Cortex of kidney (tissue), 1 donor: ENCODE measurements around the gene ARHGAP28.

Experiments
- DNase-seq: peaks from one replicate; lab custom pipeline; 2025; lab: John Stamatoyannopoulos, UW

Gene ARHGAP28

GRCh38 chr18:6729247-6730091, at the start of gene ARHGAP28:
Gene ARHGAP28 (plus strand): TSS chr18:6729716. CDS start chr18:6729822, 106 bp downstream.
- no peak for DNase-seq

GRCh38 chr18:6681331-6681875, 48.1 kb upstream of the ARHGAP28 start:
- no peak for DNase-seq

GRCh38 chr18:6682437-6683111, 46.9 kb upstream of the ARHGAP28 start:
- DNase-seq: no peak

- no peak for DNase-seq
These were observed 46.2 kb upstream of the ARHGAP28 start for GRCh38 chr18:6683112-6683876.

GRCh38 chr18:6687676-6688075, 41.8 kb upstream of the ARHGAP28 start:
- DNase-seq: no peak

- DNase-seq: no peak
These were observed 20.6 kb upstream of the ARHGAP28 start for GRCh38 chr18:6708890-6709289.

- DNase-seq: no peak
These were observed 18.0 kb upstream of the ARHGAP28 start for GRCh38 chr18:6711467-6711866.

GRCh38 chr18:6712401-6712800, 17.1 kb upstream of the ARHGAP28 start:
- DNase-seq: no peak

- DNase-seq: no peak
These were observed 15.5 kb upstream of the ARHGAP28 start for GRCh38 chr18:6714010-6714409.

- no peak for DNase-seq
These were observed 11.2 kb upstream of the ARHGAP28 start for GRCh38 chr18:6718267-6718666.

- no peak for DNase-seq
These were observed 10.2 kb upstream of the ARHGAP28 start for GRCh38 chr18:6719098-6719846.

- DNase-seq: no peak
These were observed 9.4 kb upstream of the ARHGAP28 start for GRCh38 chr18:6719910-6720683.

- DNase-seq: no peak
These were observed 7.8 kb upstream of the ARHGAP28 start for GRCh38 chr18:6721755-6722154.

GRCh38 chr18:6722690-6723089, 6.8 kb upstream of the ARHGAP28 start:
- DNase-seq: no peak

GRCh38 chr18:6724331-6724730, 5.2 kb upstream of the ARHGAP28 start:
- DNase-seq: no peak

- no peak for DNase-seq
These were observed 1.2 kb upstream of the ARHGAP28 start for GRCh38 chr18:6728331-6728730.

- DNase-seq: no peak
These were observed 688 bp upstream of the ARHGAP28 start for GRCh38 chr18:6728809-6729246.

GRCh38 chr18:6730416-6731221, 1.1 kb downstream of the ARHGAP28 start:
- DNase-seq: no peak

GRCh38 chr18:6731222-6731596, 1.7 kb downstream of the ARHGAP28 start:
- no peak for DNase-seq

- no peak for DNase-seq
These were observed 3.4 kb downstream of the ARHGAP28 start for GRCh38 chr18:6732952-6733351.
